HG03520 (cell line): Measurements from ENCODE around the gene SELL.
"Not testable (repeated sequence)": the region's sequence is repeated elsewhere in the genome, so short reads cannot be mapped to it uniquely, and the experiment has no call there.

Source experiments
- ATAC-seq: cut with Tn5 transposase; IDR thresholded peaks from one replicate; pipeline ENCODE4 v1.9.1; 2021; ENCODE audit warnings: mild to moderate bottlenecking, moderate library complexity; ENCODE audit not compliant: unreplicated experiment

The SELL gene

DNA sequence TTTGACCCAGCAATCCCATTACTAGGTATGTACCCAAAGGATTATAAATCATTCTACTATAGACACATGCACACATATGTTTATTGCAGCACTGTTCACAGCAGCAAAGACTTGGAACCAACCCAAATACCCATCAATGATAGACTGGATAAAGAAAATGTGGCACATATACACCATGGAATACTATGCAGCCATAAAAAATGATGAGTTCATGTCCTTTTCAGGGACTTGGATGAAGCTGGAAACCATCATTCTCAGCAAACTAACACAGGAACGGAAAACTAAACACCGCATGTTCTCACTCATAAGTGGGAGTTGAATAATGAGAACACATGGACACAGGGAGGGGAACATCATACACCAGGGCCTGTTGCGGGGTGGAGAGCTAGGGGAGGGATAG lies 41.2 kb downstream of the SELL start:
- not testable (repeated sequence) for ATAC-seq

DNA sequence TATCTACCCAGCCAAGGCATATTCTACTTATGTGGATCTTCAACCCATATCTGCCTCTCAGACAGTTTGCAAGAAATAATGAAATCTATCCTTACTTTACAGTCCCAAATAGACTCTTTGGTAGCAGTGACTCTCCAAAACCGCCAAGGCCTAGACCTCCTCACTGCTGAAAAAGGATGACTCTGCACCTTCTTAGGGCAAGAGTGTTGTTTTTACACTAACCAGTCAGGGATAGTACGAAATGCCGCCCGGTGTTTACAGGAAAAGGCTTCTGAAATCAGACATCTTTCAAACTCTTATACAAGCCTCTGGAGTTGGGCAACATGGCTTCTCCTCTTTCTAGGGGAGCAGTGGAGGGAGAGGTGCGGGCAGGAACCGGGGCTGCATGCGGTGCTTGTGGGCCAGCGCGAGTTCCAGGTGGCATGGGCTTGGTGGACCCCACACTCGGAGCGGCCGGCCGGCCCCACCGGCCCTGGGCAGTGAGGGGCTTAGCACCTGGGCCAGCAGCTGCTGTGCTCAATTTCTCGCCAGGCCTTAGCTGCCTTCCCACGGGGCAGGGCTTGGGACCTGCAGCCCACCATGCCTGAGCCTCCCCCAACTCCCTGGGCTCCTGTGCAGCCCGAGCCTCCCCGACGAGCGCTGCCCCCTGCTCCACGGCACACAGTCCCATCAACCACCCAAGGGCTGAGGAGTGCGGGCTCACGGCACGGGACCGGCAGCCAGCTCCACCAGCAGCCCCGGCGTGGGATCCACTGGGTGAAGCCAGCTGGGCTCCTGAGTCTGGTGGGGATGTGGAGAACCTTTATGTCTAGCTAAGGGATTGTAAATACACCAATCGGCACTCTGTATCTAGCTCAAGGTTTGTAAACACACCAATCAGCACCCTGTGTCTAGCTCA lies 43.5 kb downstream of the SELL start:
- not testable (repeated sequence) for ATAC-seq

DNA sequence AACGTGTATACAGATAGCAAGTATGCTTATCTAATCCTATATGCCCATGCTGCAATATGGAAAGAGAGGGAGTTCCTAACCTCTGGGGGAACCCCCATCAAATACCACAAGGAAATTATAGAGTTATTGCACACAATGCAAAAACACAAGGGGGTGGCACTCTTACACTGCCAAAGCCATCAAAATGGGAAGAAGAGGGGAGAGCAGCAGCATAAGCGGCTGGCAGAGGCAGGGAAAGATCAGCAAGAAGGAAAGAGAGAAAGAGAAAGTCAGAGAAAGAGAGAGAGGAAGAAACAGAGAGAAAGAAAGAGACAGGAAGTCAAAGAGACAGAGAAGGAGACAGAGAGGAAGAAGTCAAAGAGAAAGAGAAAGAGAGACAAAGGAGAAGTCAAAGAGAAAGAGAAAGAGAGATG lies 44.2 kb downstream of the SELL start:
- ATAC-seq = not testable (repeated sequence)

GRCh38 chr1:169662680-169663079 lies 48.7 kb downstream of the SELL start:
- not testable (repeated sequence) for ATAC-seq

GRCh38 chr1:169661066-169661465 lies 50.4 kb downstream of the SELL start:
- ATAC-seq = not testable (repeated sequence)

DNA sequence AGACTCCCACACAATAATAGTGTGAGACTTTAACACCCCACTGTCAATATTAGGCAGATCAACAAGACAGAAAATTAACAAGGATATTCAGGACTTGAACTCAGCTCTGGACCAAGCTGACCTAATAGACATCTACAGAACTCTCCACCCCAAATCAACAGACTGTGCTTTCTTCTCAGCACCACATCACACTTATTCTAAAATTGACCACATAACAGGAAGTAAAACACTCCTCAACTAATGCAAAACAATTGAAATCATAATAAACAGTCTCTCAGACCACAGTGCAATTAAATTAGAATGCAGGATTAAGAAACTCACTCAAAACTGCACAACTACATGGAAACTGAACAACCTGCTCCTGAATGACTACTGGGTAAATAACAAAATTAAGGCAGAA lies 52.6 kb downstream of the SELL start:
- not testable (repeated sequence) for ATAC-seq

GRCh38 chr1:169653873-169654272 lies 57.5 kb downstream of the SELL start:
- ATAC-seq = no peak

DNA sequence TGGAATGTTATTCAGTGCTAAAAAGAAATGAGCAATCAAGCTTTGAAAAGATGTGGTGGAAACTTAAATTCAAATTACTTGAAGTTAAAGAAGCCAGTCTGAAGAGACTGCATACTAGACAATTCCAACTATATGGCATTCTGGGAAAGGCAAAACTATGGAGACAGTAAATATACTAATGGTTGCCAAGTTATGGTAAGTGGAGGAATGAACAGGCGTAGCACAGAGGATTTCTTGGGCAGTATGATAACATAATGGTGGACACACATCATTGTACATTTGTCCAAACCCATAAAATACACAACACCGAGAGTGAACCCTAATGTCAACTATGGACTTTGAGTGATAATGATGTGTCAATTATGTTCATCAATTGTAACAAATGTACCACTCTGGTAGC lies 60.4 kb downstream of the SELL start:
- no peak for ATAC-seq

DNA sequence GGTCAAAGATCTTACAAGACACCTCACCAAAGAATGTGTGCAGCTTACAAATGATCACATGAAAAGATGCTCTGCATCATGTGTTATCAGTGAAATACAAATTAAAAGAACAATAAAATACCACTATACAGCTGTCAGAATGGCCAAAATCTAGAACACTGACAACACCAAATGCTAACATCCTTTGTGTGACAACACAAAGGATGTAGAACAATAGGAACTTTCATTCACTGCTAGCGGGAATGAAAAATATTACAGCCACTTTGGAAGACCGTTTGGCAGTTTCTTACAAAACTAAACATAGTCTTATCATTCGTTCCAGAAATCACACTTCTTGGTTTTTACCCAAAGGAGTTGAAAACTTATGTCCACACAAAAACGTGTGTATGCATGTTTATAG lies 60.9 kb downstream of the SELL start:
- no peak for ATAC-seq

- ATAC-seq = no peak
Observed at GRCh38 chr1:169648709-169649108, 62.7 kb downstream of the SELL start.

DNA sequence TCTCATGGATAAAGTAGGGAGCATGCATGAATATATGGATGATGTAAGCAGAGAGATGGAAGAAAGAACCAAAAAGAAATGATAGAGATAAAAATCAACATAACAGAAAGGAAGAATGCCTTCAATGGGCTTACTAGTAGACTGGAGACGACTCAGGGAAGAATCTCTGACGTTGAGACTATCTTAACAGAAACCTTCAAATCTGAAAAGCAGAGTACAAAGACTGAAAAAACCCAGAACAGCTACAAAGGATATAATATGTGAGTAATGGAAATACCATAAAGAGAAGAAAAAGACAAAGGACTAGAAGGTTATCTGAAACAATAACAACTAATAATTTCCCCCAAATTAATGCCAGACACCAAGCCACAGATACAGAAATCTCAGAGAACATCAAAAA lies 63.2 kb downstream of the SELL start:
- ATAC-seq = no peak

DNA sequence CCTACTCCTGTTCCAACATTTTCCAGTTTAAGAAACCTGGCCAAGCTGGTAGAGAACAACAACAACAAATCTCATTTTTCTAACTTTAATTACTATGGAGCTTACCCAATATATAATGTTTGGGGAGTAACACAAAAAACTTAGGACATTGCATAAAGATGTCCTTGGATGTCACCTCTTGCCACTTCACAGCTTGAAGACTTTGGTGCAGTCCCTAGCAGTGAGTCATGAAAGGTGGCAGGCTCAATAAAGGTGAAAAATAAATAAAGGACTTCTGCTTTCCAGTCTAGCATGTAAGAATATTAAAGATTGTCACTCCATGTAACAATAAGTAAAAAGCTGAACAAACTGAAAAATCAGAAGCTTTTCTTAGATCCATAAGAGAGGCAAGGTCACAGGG lies 63.9 kb downstream of the SELL start:
- ATAC-seq = no peak

DNA sequence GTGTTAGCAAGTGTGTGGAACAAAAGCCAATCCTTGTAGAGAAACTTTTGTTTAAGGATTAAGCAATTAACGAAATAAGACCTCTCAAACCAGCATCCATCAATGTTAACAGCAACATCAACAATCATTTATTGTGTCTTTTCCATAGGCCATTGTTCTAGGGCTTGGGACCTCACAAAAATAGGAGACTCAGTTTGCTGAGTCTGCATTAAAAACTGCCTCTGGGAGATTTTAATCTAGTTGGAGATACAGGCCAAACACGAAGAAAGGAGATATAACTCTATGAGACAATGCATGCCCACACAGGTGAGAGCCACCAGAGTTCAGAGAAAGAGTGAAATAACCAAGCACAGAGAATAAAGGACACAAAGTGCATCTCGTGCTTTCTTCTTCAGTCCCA lies 67.1 kb downstream of the SELL start:
- no peak for ATAC-seq
